Nephron (organoid): ENCODE measurements around the gene DIPK1B.

Experiments used
- H3K27ac Mint-ChIP-seq, 3 experiments: 2 replicates each; pipeline ENCODE4 v1.8.0; 2020; ENCODE audit warnings: mixed read lengths in 3 of 3, mild to moderate bottlenecking in 2 of 3, moderate library complexity in 1 of 3
- H3K27me3 Mint-ChIP-seq: 2 replicates; pipeline ENCODE4 v1.8.0; 2021; ENCODE audit warnings: low read depth, mild to moderate bottlenecking, moderate library complexity, mixed read lengths
- H3K36me3 Mint-ChIP-seq: 2 replicates; pipeline ENCODE4 v1.8.0; 2020; ENCODE audit warnings: low read depth, mixed read lengths
- H3K4me1 Mint-ChIP-seq: 2 replicates; pipeline ENCODE4 v1.8.0; 2020; ENCODE audit warnings: mixed read lengths
- H3K4me3 Mint-ChIP-seq, 3 experiments: 2 replicates each; pipeline ENCODE4 v1.8.0; 2020; ENCODE audit warnings: mild to moderate bottlenecking in 3 of 3, mixed read lengths in 3 of 3, moderate library complexity in 2 of 3
- H3K9me3 Mint-ChIP-seq: 2 replicates; pipeline ENCODE4 v1.8.0; 2020; ENCODE audit warnings: mixed read lengths
- TF ChIP-seq, protein P1 (sequence below), 3 experiments: fragments of 200-600 bp; sonication (generic); IDR thresholded peaks; one replicate each; pipeline ENCODE4 v1.5.0; 2021; ENCODE audit warnings: antibody characterized with exemption in 3 of 3; ENCODE audit not compliant: unreplicated experiment in 3 of 3

The DIPK1B gene

DNA sequence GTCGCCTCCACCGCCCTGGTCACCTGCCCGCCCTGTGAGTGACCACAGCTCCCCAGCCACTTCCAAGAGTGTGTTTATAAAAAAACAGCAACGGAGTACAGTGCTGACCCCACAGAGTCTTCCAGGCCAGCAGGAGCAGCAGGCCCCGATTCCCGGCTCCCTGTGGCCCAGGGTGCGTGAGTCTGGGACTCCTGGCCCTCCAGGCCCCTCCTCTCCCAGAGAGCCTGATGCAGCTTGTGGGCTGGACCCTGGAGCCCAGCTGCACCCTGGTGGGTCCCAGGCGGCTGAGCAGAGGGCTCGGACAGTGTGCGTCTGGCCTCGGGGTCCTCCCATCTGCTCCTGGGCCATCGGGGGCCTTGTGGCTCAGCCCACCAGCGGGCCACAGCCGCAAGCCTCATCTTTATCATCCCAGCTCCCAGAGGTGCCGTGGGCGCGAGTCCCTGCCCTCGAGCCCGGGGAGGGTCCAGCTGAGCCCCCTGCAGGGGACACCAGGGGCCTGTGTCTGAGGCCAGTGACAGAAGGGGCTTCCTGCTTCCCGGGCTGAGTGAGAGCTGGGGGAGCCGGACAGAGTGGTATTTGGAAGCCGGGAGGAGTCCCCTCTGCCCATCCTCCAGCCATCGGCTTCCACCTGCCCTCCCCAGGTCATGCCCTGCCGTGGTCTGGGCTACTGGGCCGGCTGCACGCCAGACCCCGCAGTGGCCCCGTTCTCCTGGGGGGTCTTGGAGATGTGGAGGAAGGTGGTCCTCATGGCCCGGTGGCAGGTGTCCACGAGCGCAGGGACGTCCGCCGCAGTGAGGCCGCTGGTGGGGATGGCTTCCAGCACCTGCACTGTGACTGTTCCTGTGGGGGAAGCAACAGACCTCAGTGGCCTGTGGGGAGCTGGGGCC lies 39.0 kb upstream of the DIPK1B start:
- H3K27ac Mint-ChIP-seq, result peak overlapping the region in 1 of 3 experiments; percentile 28
- no peaks in the 10 kb centered on the region for H3K27me3 Mint-ChIP-seq
- H3K4me1 Mint-ChIP-seq, result no peaks in the 10 kb centered on the region
- H3K36me3 Mint-ChIP-seq, result no peaks in the 10 kb centered on the region
- TF ChIP-seq, protein P1, sequence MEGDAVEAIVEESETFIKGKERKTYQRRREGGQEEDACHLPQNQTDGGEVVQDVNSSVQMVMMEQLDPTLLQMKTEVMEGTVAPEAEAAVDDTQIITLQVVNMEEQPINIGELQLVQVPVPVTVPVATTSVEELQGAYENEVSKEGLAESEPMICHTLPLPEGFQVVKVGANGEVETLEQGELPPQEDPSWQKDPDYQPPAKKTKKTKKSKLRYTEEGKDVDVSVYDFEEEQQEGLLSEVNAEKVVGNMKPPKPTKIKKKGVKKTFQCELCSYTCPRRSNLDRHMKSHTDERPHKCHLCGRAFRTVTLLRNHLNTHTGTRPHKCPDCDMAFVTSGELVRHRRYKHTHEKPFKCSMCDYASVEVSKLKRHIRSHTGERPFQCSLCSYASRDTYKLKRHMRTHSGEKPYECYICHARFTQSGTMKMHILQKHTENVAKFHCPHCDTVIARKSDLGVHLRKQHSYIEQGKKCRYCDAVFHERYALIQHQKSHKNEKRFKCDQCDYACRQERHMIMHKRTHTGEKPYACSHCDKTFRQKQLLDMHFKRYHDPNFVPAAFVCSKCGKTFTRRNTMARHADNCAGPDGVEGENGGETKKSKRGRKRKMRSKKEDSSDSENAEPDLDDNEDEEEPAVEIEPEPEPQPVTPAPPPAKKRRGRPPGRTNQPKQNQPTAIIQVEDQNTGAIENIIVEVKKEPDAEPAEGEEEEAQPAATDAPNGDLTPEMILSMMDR (IDR thresholded peaks at IDR 0.05; ENCODE audit: unreplicated experiment in 3 of 3), result no peak
- no peak overlapping the region for H3K4me3 Mint-ChIP-seq
- no peaks in the 10 kb centered on the region for H3K9me3 Mint-ChIP-seq

DNA sequence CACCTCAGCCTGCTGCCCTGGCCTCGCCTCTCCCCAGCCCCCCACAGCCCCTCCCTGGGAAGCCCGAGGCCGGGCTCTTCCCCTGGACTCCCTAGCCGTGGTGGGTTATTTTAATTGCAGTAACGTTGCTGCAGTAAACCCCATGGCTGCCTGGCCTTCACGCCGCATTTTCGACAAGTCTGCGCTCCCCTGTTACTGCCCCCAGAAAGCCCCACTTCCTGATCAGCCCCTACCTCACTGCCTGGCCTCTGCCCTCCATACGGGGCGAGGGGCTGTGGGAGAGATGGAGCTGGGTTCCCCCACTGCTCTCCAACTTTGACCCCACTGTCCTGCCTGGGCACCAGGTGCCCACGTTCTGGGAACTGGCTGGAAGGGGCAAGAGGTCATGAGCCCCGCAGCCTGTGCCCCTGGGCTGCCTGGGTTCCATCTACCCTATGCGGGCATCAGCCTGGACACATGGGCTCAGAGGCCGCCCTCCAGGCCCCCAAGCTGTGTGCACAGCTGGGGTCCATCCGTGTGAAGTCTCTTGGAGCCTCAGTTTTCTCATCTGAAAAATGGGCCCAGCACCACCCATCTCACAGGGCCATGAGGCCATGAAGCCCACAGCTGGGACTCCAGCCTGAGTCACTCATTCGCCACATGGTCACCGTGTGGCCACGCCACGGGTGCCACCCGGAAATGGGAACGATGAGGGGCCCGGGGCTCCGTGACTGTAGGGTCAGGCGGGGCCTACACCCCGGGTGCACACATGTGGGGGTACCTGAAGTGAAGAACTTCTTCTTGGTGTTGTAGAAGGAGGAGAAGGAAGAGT lies 38.2 kb upstream of the DIPK1B start:
- Mint-ChIP-seq H3K27me3 (no peaks in the 10 kb centered on the region), H3K9me3 (no peaks in the 10 kb centered on the region), H3K4me3 (no peak overlapping the region), H3K4me1 (no peaks in the 10 kb centered on the region), H3K27ac (no peak overlapping the region), H3K36me3 (no peaks in the 10 kb centered on the region)
- TF ChIP-seq, protein P1 (IDR thresholded peaks at IDR 0.05; ENCODE audit: unreplicated experiment in 3 of 3), result no peak

DNA sequence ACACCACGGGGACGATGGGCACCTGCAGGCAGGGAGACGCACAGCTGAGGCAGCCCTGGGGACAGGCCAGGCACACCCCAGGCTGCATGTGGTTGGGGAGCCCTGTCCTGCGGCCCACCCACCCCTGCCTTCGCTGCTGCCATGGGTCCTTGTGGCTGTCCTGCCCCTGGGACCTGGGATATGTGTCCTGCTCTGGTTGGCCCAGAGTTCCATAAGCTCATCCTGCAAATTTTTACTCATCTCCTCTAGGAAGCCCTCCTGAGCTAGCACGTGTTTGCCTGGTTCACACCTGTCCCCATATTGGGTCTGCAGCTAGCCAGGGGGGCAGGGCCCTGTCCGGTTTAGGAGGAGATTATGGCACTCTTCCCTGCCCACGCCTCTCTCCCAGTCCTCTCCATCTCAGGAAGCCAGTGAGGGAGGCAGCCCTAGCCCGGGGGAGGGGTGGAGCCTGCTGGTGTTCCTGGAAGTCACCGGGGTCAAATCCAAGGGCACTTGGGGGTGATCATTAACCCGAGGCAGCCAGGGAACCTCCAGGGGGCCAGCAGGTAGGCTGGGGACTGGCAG lies 37.5 kb upstream of the DIPK1B start:
- H3K4me1 Mint-ChIP-seq, result no peaks in the 10 kb centered on the region
- H3K27me3 Mint-ChIP-seq, result no peaks in the 10 kb centered on the region
- no peak overlapping the region for H3K4me3 Mint-ChIP-seq

DNA sequence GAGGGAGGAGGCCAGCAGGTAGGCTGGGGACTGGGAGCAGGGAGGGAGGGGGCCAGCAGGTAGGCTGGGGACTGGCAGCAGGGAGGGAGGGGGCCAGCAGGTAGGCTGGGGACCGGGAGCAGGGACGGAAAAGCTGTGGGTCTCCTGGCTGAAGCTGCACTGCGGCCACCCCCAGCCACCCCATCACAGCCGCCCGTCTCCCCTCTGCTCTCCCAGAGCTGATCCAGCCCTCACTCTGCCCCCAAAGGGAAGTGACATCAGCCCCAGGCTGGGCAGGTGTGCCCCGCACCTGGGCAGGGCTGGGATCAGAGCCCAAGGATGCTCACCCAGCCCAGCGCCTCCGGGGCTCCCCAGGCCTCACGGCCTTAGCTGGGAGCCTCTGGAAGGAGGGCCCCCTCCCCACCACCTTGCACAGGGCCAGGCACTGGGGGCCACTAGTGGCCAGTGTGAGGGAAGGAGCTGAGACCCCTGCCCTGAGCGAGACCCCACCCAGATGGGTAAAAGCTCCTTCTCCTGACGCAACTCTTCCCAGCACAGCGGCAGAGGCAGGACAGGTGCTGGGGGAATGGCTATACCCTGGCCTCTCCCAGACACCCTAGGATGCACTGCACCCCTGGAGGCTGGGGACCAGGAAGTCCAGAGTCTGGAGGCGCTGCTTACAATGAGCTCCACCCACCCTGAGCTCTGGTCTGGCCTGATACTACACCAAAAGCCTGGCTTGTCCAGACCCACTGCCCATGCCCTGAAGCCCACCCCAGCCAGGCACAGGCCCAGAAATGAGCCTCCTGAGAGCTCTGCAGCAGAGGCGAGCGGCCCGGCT lies 36.7 kb upstream of the DIPK1B start:
- H3K4me1 Mint-ChIP-seq, result no peaks in the 10 kb centered on the region
- no peaks in the 10 kb centered on the region for H3K27me3 Mint-ChIP-seq
- H3K27ac Mint-ChIP-seq, result no peak overlapping the region
- TF ChIP-seq, protein P1 (IDR thresholded peaks at IDR 0.05; ENCODE audit: unreplicated experiment in 3 of 3), result no peak
- H3K9me3 Mint-ChIP-seq, result no peaks in the 10 kb centered on the region
- H3K36me3 Mint-ChIP-seq, result no peaks in the 10 kb centered on the region
- no peak overlapping the region for H3K4me3 Mint-ChIP-seq

More for the DNA sequence above, 37.5 kb upstream of the DIPK1B start:
- H3K27ac Mint-ChIP-seq, result peak overlapping the region in 1 of 3 experiments; percentile 83
- TF ChIP-seq, protein P1 (IDR thresholded peaks at IDR 0.05; ENCODE audit: unreplicated experiment in 3 of 3), result no peak
- H3K9me3 Mint-ChIP-seq, result no peaks in the 10 kb centered on the region
- H3K36me3 Mint-ChIP-seq, result no peaks in the 10 kb centered on the region

DNA sequence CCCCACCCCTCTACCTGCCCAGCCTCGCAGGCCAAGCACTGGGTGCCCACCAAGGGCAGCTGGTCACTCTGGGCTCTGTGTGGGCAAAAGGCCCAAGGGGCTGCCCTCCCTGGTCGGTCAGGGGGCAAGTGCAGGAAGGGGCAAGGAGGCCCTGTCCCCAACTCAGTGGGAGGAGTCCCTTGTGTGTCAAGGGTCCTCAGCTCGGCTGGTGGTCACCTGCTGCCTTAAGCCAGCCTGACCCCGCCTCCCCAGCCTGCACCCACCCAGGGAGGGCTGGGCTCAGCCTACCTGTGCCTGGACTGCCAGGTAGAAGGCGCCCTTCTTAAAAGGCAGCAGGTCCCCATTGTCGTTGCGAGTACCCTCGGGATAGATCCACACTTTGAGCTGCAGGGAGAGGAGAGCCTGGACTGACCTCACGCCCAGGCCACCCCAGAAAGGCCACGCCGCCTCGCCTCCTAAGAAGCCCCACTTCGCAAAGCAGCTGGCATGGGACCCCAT lies 36.0 kb upstream of the DIPK1B start:
- H3K27ac Mint-ChIP-seq, result no peak overlapping the region
- H3K4me1 Mint-ChIP-seq, result no peaks in the 10 kb centered on the region
- H3K4me3 Mint-ChIP-seq, result no peak overlapping the region
- H3K27me3 Mint-ChIP-seq, result no peaks in the 10 kb centered on the region
- H3K36me3 Mint-ChIP-seq, result no peaks in the 10 kb centered on the region
- TF ChIP-seq, protein P1 (IDR thresholded peaks at IDR 0.05; ENCODE audit: unreplicated experiment in 3 of 3), result no peak
- H3K9me3 Mint-ChIP-seq, result no peaks in the 10 kb centered on the region
